Retinal pigment epithelial cell (primary cell): ENCODE results near the gene LRP8.

Source experiments
- DNase-seq: peaks from one replicate; pipeline ENCODE4 v3.0.0-alpha.2; 2010; ENCODE audit warnings: low read depth
- H3K4me3 ChIP-seq: 2 replicates; pipeline ENCODE4 v1.5.1; 2011; ENCODE audit warnings: mild to moderate bottlenecking, low read length, control low read depth, moderate library complexity
- CTCF ChIP-seq: conservative IDR thresholded peaks from 2 replicates; pipeline ENCODE4 v1.5.1; 2011; ENCODE audit warnings: low read depth, low read length, control low read depth, inconsistent platforms

Gene LRP8

GRCh38 chr1:53295726-53296116 is 32.1 kb downstream of the LRP8 start:
- no peak for TF ChIP-seq CTCF
- DNase-seq, result no peak
- no peak overlapping the region for H3K4me3 ChIP-seq

GRCh38 chr1:53295295-53295694 is 32.6 kb downstream of the LRP8 start:
- no peak for DNase-seq
- TF ChIP-seq CTCF, result no peak
- no peak overlapping the region for H3K4me3 ChIP-seq

GRCh38 chr1:53294567-53294966 is 33.3 kb downstream of the LRP8 start:
- no peak for TF ChIP-seq CTCF
- DNase-seq, result no peak
- no peak overlapping the region for H3K4me3 ChIP-seq

- no peak overlapping the region for H3K4me3 ChIP-seq
- DNase-seq, result no peak
- TF ChIP-seq CTCF, result no peak
Observed at GRCh38 chr1:53294061-53294460, 33.8 kb downstream of the LRP8 start.

GRCh38 chr1:53293123-53293522 is 34.7 kb downstream of the LRP8 start:
- no peak for TF ChIP-seq CTCF
- no peak for DNase-seq
- H3K4me3 ChIP-seq, result no peak overlapping the region

GRCh38 chr1:53292690-53293089 is 35.2 kb downstream of the LRP8 start:
- TF ChIP-seq CTCF, result no peak
- no peak for DNase-seq
- H3K4me3 ChIP-seq, result no peak overlapping the region

GRCh38 chr1:53291574-53291973 is 36.3 kb downstream of the LRP8 start:
- no peak for DNase-seq
- no peak for TF ChIP-seq CTCF

More at GRCh38 chr1:53291574-53291973, 36.3 kb downstream of the LRP8 start:
- H3K4me3 ChIP-seq, result no peak overlapping the region
